Left ventricle myocardium inferior (tissue), 1 donor: ENCODE measurements around the gene PCDHGA6. TPM values are rescaled to one million over a fixed set of nuclear protein-coding genes. Genes with fewer than 3 reads are reported as not detected.

ENCODE experiments used
- DNase-seq: peaks from one replicate; pipeline ENCODE4 v3.0.0-alpha.2; 2020
- H3K27ac ChIP-seq: fragments of 200-600 bp; replicated peaks from 2 replicates; pipeline ENCODE4 v1.8.0; 2021
- H3K27me3 ChIP-seq: fragments of 200-600 bp; 2 replicates; pipeline ENCODE4 v1.8.0; 2021; ENCODE audit warnings: low read depth
- H3K36me3 ChIP-seq: fragments of 200-600 bp; 2 replicates; pipeline ENCODE4 v1.8.0; 2021
- H3K4me1 ChIP-seq: fragments of 200-600 bp; 2 replicates; pipeline ENCODE4 v1.8.0; 2021
- H3K4me3 ChIP-seq: fragments of 200-600 bp; 2 replicates; pipeline ENCODE4 v1.8.0; 2021; ENCODE audit warnings: mild to moderate bottlenecking, moderate library complexity
- H3K9me3 ChIP-seq: fragments of 200-600 bp; replicated peaks from 2 replicates; pipeline ENCODE4 v1.8.0; 2021
- intact Hi-C: fragments of 100-400 bp; cut with micrococcal nuclease; formaldehyde crosslinking; loops from one replicate; pipeline ENCODE4 v1.11.0; 2022
- total RNA-seq: library from RNA; stranded (reverse); fragmentation: NEBNext Ultra II Directional; extraction: Animal tissue kit (Norgen Biotek cat#: 25700); gene quantifications from one replicate; pipeline ENCODE4 v1.2.1, GENCODE V29; 2021
- TF ChIP-seq, protein P1 (sequence below): fragments of 200-600 bp; IDR thresholded peaks from 2 replicates; pipeline ENCODE4 v1.8.0; 2021; ENCODE audit warnings: antibody characterized with exemption, mild to moderate bottlenecking, borderline replicate concordance
- donor health status: DM: no; HTN: yes; CAD: no; lungs with severe emphysema.

PCDHGA6 gene
- total RNA-seq, 1 donor from 2014 or later, result 5.6 TPM

DNA sequence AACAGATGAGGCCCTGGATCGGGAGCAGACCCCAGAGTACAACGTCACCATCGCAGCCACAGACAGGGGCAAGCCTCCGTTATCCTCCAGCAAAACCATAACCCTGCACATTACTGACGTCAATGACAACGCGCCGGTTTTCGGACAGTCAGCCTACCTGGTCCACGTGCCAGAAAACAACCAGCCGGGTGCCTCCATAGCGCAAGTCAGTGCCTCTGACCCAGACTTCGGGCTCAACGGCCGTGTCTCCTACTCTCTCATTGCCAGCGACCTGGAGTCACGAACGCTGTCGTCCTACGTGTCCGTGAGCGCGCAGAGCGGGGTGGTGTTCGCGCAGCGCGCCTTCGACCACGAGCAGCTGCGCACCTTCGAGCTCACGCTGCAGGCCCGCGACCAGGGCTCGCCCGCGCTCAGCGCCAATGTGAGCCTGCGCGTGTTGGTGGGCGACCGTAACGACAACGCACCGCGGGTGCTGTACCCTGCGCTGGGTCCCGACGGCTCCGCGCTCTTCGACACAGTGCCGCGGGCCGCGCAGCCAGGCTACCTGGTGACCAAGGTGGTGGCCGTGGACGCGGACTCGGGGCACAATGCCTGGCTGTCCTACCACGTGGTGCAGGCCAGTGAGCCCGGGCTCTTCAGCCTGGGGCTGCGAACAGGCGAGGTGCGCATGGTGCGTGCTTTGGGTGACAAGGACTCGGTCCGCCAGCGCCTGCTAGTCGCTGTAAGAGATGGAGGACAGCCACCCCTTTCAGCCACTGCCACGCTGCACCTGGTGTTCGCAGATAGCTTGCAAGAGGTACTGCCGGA is 45.6 kb downstream of the PCDHGA6 start:
- peaks cover 99% of the 10 kb centered on the region for H3K9me3 ChIP-seq
- DNase-seq, result no peak
- H3K4me1 ChIP-seq, result peaks cover 48% of the 10 kb centered on the region
- TF ChIP-seq, protein P1, sequence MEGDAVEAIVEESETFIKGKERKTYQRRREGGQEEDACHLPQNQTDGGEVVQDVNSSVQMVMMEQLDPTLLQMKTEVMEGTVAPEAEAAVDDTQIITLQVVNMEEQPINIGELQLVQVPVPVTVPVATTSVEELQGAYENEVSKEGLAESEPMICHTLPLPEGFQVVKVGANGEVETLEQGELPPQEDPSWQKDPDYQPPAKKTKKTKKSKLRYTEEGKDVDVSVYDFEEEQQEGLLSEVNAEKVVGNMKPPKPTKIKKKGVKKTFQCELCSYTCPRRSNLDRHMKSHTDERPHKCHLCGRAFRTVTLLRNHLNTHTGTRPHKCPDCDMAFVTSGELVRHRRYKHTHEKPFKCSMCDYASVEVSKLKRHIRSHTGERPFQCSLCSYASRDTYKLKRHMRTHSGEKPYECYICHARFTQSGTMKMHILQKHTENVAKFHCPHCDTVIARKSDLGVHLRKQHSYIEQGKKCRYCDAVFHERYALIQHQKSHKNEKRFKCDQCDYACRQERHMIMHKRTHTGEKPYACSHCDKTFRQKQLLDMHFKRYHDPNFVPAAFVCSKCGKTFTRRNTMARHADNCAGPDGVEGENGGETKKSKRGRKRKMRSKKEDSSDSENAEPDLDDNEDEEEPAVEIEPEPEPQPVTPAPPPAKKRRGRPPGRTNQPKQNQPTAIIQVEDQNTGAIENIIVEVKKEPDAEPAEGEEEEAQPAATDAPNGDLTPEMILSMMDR, result no peak
- intact Hi-C loops, result loop anchor here (10.0 kb wide), 1 partner anchor 136 kb away; no protein-coding TSS in a partner anchor
- no peaks in the 10 kb centered on the region for H3K27me3 ChIP-seq
- no peak overlapping the region for H3K27ac ChIP-seq
- no peak overlapping the region for H3K4me3 ChIP-seq
- H3K36me3 ChIP-seq, result peaks cover 44% of the 10 kb centered on the region

DNA sequence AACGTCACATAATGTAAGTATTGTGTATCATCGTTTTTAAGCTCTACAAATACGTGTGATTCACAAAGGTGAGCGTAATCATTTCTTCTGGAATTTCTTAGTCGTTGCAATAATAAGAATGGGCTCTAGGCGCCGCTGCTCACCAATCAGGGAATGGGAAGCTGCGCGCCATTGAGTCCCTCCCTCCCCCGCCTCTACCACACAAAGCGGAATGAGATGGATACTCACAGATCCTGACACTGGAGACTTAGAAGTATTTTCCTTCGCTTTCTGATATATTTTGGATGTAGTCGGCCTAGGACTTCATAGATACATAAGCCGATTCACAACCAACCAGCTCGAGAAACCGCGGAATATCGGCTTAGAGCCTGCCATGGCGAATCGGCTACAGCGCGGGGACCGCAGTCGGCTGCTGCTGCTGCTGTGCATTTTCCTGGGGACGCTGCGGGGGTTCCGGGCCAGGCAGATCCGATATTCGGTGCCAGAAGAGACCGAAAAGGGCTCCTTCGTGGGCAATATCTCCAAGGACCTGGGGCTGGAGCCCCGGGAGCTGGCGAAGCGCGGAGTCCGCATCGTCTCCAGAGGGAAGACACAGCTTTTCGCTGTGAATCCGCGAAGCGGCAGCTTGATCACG is 47.3 kb downstream of the PCDHGA6 start, which contains the start of gene PCDHGA11:
TSS of gene PCDHGA11 (plus strand) at position 197 of the 634 bp plus-strand sequence. CDS start at position 374, 177 bp downstream.
- TF ChIP-seq, protein P1, result peak; percentile 64
- intact Hi-C loops, result no loop called here
- peak within 1 kb of the TSS; percentile 57 for H3K4me3 ChIP-seq
- peaks cover 58% of the 10 kb centered on the region for H3K4me1 ChIP-seq
- no peaks in the 10 kb centered on the region for H3K27me3 ChIP-seq
- no peak within 1 kb of the TSS for H3K27ac ChIP-seq
- peaks cover 61% of the 10 kb centered on the region for H3K36me3 ChIP-seq
- H3K9me3 ChIP-seq, result peaks cover 99% of the 10 kb centered on the region
- no peak for DNase-seq

- Histone ChIP-seq H3K27me3 (no peaks in the 10 kb centered on the region), H3K27ac (no peak overlapping the region), H3K4me3 (peak overlapping the region; percentile 57), H3K4me1 (peaks cover 58% of the 10 kb centered on the region), H3K36me3 (peaks cover 66% of the 10 kb centered on the region), H3K9me3 (peaks cover 99% of the 10 kb centered on the region)
- TF ChIP-seq, protein P1, result no peak
- intact Hi-C loops, result no loop called here
- DNase-seq, result no peak
Measured at GRCh38 chr5:141421489-141421855, 47.8 kb downstream of the PCDHGA6 start.

DNA sequence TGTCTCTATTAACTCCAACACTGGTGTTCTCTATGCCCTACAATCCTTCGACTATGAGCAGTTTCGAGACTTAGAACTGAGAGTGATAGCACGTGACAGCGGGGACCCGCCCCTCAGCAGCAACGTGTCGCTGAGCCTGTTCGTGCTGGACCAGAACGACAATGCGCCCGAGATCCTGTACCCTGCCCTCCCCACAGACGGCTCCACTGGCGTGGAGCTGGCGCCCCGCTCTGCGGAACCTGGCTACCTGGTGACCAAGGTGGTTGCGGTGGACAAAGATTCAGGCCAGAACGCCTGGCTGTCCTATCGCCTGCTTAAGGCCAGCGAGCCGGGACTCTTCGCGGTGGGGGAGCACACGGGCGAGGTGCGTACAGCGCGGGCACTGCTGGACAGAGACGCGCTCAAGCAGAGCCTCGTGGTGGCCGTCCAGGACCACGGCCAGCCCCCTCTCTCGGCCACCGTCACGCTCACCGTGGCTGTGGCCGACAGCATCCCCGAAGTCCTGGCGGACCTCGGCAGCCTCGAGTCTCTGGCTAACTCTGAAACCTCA is 49.1 kb downstream of the PCDHGA6 start:
- intact Hi-C loops, result no loop called here
- DNase-seq, result no peak
- peaks cover 100% of the 10 kb centered on the region for H3K9me3 ChIP-seq

DNA sequence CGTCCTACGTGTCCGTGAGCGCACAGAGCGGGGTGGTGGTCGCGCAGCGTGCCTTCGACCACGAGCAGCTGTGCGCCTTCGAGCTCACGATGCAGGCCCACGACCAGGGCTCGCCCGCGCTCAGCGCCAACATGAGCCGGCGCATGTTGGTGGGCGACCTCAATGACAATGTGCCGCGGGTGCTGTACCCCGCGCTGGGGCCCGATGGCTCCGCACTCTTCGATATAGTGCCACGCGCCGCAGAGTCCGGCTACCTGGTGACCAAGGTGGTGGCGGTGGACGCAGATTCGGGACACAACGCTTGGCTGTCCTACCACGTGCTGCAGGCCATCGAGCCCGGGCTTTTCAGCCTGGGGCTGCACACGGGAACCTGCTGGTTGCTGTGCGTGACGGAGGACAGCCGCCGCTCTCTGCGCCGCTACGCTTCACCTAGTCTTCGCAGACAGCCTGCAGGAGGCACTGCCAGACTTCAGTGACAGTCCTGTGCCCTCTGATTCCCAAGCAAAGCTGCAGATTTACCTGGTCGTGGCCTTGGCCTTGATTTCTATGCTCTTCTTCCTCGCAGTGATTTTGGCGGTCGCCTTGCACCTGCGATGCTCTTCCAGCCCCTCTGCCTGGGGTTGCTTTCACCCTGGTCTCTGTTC is 54.2 kb downstream of the PCDHGA6 start:
- Histone ChIP-seq H3K4me3 (no peak overlapping the region), H3K27ac (no peak overlapping the region), H3K4me1 (peaks cover 44% of the 10 kb centered on the region), H3K36me3 (peaks cover 70% of the 10 kb centered on the region), H3K9me3 (peaks cover 100% of the 10 kb centered on the region), H3K27me3 (no peaks in the 10 kb centered on the region)
- no peak for DNase-seq
- intact Hi-C loops, result no loop called here
- TF ChIP-seq, protein P1, result no peak

More for the DNA sequence above, 49.1 kb downstream of the PCDHGA6 start:
- Histone ChIP-seq H3K36me3 (peaks cover 80% of the 10 kb centered on the region), H3K27ac (no peak overlapping the region), H3K4me1 (peaks cover 50% of the 10 kb centered on the region), H3K4me3 (no peak overlapping the region), H3K27me3 (no peaks in the 10 kb centered on the region)
- TF ChIP-seq, protein P1, result no peak
